Astrocyte of the spinal cord (primary cell): ENCODE data around the gene L3MBTL4.

Experiments
- DNase-seq: peaks from one replicate; pipeline ENCODE4 v3.0.0; 2011; ENCODE audit warnings: low read depth, low spot score
- H3K4me3 ChIP-seq: 2 replicates; pipeline ENCODE4 v1.5.1; 2011; ENCODE audit warnings: low read depth, mild to moderate bottlenecking, low read length, moderate library complexity
- CTCF ChIP-seq: IDR thresholded peaks from 2 replicates; pipeline ENCODE4 v1.5.1; 2012; ENCODE audit warnings: low read depth, mild to moderate bottlenecking, low read length, inconsistent platforms
- in situ Hi-C: cut with HindIII; loops from 2 replicates; pipeline ENCODE4 v1.10.0; 2017; ENCODE audit warnings: low sequenced_read_pairs

L3MBTL4 gene

GRCh38 chr18:6414723-6415417, at the start of gene L3MBTL4:
L3MBTL4 (minus strand) TSS chr18:6414911; CDS start chr18:6311625, 103,286 bp downstream.
- peak within 1 kb of the TSS; percentile 35 for H3K4me3 ChIP-seq
- DNase-seq, result peak; percentile 3
- in situ Hi-C loops, result no loop called here
- TF ChIP-seq CTCF, result no peak

- DNase-seq, result no peak
- in situ Hi-C loops, result no loop called here
- no peak for TF ChIP-seq CTCF
- no peak overlapping the region for H3K4me3 ChIP-seq
Observed at GRCh38 chr18:6452194-6452593, 37.5 kb upstream of the L3MBTL4 start.

GRCh38 chr18:6449213-6449612, 34.5 kb upstream of the L3MBTL4 start:
- in situ Hi-C loops, result no loop called here
- DNase-seq, result no peak
- no peak for TF ChIP-seq CTCF
- H3K4me3 ChIP-seq, result no peak overlapping the region

- TF ChIP-seq CTCF, result no peak
- in situ Hi-C loops, result no loop called here
- no peak overlapping the region for H3K4me3 ChIP-seq
- no peak for DNase-seq
Observed at GRCh38 chr18:6444466-6445228, 29.9 kb upstream of the L3MBTL4 start.

- TF ChIP-seq CTCF, result no peak
- no peak for DNase-seq
- no peak overlapping the region for H3K4me3 ChIP-seq
- in situ Hi-C loops, result no loop called here
Observed at GRCh38 chr18:6441200-6441599, 26.5 kb upstream of the L3MBTL4 start.

- no peak overlapping the region for H3K4me3 ChIP-seq
- TF ChIP-seq CTCF, result no peak
- DNase-seq, result no peak
- in situ Hi-C loops, result no loop called here
Observed at GRCh38 chr18:6437937-6438818, 23.5 kb upstream of the L3MBTL4 start.
